GM10847 (cell line): ENCODE data around the gene ENOX2.

Experiments used
- POLR2A ChIP-seq: IDR thresholded peaks from 2 replicates; pipeline ENCODE4 v1.6.1; 2011; ENCODE audit not compliant: insufficient read length; ENCODE audit errors: extremely low read depth

ENOX2 gene

DNA sequence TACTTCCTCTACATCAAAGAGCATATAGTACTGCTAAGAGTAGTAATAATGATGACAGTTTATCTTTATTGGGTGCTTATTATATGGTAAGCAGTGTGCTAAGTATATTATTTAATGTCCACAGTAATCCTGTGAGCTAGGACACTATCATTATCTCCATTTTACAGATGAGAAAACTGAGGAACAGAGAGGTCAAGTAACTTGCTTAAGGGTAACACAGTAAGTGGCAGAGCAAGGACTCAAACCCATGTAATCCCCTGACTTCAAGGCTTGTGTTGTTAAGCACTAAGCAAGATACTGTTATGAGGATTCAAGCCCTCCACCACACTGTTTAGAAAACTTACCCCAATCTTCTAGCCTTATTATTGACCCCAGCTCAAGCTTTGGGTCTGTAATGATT is 202.4 kb downstream of the ENOX2 start:
- TF ChIP-seq POLR2A = no peak

DNA sequence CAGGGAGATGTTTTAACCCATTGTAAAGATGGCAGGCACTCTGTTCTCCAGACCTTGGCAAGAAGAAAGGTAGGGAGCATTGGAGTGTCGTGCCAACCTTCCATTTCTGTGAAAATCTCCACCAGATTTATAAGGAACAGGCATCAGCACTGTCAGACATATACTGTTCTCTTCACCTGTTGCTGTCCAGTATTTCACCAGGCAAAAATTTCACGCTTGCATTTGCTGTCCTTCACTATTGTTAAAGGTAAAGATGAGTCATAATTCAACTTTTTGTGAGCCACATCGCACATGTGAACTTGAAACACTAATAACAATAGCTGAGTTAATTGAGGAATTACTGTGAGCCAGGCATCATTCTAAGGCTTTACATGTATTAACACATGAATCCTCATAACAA is 203.4 kb downstream of the ENOX2 start:
- no peak for TF ChIP-seq POLR2A

DNA sequence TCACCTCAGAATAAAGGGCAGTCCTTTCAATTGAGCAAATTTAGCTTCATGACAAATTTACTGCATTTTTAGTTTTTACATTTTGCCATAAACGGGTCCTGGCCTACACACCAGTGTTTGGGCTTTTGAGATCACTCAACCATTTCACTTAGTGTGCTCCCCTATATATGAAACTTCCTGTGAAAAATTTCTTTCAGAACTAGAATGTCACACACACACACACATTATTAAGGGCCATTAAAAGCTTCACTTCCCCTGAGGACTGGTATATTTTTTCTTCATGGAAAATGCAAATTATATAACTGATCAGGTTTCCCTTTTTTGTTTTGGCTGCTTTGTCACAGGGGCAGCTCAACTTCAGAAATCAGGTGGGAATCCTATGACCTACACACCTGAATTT is 206.5 kb downstream of the ENOX2 start:
- no peak for TF ChIP-seq POLR2A

DNA sequence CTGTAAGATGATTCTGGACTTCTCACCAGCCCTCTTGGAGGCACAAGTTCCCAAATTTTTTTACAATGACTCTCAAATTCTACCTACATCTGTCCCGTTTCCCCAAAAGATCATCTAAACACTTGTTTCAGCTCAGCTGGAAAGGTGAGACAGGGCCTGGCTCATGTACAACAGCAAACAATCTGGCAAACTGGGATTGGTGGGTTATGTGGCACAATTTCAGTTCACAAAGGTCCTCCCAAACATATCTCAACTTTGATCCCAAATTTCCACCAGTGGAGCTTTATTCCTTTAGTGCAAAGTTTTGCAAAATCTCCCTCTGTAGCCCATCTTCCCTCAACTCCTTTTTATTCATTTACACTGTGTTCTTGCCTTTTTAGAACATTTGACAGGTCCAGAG is 207.1 kb downstream of the ENOX2 start:
- TF ChIP-seq POLR2A = no peak

DNA sequence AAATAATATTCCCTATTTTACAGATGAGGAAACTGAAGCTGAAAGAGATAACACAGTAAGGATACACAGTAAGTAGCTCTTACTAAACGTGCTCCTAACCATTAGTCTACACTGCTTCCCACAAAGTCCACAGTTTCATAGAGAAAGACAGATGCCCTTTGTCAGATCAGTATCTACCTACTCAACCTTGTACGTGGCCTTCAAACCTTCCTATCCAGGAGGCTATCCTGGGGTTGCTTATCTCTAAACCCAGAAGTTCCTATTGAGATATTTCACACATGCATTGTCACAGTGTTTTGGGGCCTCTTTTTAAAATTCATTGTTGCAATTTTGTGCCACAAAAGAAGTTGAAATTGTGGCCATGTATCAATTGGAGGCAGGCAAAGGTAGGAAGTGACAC is 208.0 kb downstream of the ENOX2 start:
- TF ChIP-seq POLR2A = no peak

DNA sequence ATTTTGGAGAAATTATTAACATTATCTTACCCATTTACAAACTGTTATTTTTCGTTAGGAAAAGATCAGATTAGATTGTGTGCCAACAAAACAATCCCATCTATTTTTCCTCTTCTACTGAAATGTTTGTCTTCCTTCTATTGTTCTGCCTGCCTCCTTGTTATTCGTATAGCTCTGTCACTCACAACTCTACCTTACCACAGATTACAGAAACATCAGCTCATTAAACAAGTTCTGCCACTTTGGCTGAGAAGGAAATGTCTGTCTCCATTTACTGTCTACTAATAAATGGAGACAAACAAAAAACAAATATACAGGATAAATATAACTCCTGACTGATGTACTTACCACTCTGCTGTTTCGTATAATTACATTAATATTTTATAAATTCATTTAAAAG is 211.4 kb downstream of the ENOX2 start:
- no peak for TF ChIP-seq POLR2A

DNA sequence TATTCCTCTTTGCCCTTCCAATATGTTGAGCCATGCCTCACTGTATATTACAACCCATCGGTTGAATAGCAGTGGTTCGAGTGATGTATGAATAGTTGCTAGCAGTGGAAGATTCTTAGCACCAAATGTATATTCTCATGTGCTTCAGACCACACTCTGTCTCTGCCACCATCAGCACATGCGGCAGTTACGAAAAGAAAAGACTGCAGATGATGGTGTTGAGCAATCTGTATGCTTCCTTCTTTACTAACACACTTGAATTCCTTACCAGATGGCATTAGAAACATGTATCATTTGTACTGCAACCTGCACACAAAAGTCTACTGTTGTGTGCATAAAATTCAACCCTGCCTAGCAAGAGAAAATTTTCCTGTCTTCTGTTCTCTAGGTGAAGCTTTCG is 214.6 kb downstream of the ENOX2 start:
- TF ChIP-seq POLR2A = no peak

DNA sequence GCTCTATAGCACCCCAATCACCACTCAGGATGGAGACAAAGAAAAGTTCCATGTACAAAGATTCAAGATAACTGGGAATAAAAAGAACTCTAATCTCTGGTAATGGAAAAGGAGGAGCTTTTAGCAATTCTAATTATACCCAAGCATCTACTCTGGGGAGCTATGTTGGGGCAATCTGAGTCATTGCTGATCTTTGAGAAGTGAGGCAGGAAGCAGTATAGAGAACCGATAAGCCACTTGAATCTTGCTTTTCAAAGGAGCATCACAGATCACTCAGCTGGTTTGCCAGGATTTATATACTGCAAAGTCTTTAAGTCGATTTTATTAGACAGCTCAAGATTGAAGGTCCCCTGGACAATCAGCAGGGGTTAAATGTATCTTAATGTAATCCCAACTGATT is 220.0 kb downstream of the ENOX2 start:
- TF ChIP-seq POLR2A = no peak

DNA sequence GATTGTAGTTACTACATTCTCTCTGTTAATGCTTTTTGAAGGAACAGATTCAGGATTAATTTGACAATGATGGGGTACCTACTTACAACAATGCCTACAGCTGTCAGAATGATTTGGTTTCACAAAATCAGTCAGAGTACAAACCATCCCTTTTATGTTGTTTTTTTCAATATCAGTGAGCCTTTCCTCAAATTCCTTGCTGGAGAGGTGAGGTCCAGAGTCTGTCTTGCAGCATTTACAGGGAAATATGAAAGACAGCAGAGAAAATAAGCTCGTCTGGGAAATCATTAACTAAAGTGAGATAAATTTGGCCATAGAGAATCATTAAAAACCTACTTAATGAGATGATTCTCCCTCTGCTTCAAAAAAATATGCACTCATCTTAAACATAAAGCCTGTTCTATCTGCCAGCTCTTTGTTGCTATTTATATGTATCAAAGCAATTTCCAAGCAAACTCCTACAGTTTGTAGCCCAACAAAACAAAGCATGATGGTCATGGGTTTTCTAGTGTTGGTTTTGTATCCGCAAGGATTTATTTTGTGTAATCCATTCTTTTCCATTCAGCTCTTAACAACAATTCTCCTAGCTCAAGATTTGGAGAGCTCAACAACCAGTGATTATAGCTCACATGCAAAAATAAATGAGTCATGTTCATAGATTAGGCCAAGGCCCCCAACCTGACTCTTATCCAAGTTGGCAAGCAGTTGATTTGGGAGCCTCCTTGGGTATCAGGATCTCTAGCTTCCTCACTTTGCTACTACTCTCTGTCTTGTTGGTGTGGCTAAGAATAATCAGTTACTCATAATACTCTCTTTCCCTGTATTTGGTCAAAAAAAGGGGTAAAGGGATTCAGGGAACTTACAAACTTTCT is 222.6 kb downstream of the ENOX2 start:
- TF ChIP-seq POLR2A = no peak

DNA sequence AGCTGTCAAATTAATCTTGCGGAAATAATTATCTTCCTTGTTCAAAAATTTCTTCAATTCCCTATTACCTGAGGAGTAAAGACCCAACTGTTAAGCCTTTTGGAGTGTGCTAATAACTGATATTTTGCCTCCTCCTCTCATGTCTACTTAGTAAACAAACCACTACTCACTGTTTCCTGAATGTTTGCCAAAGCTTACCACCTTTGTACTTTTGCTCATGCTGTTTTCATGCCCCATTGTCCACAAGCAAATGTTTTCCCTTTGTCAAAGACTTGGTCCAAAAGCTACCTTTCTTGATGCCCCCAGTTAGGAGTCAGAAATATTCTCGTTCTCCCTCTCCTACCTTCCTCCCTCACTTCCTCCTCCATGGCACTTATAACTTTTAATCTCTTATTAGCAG is 226.1 kb downstream of the ENOX2 start:
- no peak for TF ChIP-seq POLR2A

DNA sequence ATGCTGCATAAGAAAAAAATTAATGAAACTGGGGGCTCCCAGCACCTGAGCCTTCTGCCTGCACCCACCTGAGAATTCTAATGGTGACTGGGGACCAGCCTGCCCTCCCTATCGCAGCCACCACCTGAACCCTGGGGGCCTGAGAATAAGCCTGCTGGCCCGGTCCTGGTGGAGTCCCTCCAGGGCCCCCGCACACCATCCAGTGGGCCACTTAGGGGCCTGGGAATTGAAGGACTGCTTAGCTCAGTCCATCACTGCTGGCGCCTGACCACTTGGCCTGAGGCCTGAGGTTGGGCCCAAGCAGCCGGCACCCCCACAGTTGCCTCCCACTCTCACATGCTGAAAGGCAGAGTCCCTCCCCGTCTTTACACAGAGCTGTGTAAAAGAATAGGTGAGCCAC is 230.8 kb downstream of the ENOX2 start:
- no peak for TF ChIP-seq POLR2A

DNA sequence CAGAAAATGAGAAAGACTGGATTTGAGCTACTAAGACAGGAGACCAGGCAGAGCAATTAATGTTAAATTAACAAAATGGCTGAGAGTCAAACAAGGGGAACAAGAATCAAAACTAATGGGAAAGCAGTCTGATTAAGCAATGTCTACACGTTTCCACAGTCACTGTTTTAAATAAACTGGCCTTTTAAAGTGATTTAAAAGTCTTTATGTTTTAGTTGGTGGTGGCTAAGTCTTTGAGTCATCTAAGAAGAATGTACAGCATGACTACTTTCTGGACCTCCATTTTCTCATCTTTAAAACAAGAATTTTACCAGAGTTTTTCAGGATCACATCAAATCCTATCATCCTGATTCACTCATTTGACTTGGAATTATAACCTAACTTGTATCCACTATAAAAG is 233.8 kb downstream of the ENOX2 start:
- TF ChIP-seq POLR2A = no peak

DNA sequence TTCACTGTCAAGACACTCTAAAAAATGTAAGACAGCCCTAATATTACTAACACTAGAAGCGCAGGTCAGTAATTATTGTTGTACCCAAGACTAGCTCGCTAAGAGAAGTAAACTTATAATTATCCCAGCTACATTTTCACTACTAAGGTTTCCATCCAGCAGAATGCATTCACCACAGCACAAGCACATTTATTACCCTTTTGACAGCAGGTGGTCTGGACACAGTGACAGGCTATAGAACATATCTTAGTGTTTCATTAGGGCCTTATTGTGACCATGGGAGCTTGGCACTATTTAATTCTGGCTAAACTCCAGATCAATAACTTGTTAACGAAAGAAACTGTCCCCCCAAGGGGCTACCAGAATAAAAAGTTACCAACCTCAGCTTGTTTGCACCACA is 237.7 kb downstream of the ENOX2 start:
- TF ChIP-seq POLR2A = no peak

DNA sequence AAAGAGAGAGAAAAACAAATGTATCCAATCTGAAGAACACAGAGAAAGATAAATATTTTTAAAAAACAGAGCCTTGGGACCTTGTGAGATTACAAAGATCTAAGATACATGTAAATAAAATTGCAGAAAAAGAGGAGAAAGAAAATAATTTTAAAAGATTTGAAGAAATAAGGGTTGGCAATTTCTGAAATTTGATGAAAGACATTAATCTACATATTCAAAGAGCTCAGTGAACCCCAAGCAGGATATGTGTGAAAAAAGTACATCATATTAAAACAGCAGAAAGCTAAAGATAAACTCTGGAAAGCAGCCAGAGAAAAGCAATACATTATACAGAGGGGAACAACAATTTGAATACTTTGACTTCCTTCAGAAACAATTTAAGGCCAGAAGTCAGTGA is 244.7 kb downstream of the ENOX2 start:
- no peak for TF ChIP-seq POLR2A

DNA sequence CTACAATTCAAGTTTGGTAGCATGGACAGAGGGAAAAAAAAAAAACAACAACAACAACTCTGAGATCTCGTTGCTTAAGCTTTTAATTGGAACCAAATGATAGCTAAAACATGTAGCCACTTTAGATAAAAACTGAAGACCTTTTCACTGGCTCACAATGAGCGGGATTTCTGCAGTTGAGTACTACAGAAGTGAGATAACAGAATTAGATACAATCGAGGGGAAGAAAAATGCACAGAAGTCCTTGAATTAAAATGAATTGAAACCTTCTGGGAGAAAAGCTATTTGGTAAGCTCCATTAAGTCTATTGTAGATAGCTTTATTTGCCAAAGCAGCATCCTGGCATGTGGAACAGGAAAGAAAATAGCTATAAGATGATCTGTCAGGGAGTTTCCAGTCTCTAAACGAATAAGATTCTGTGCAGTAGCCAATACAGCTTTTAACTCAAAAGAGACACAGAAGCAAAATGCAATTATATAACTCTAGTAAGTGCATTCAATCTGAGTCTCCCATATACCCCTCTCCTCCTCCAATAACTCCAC is 248.5 kb downstream of the ENOX2 start:
- TF ChIP-seq POLR2A = no peak

DNA sequence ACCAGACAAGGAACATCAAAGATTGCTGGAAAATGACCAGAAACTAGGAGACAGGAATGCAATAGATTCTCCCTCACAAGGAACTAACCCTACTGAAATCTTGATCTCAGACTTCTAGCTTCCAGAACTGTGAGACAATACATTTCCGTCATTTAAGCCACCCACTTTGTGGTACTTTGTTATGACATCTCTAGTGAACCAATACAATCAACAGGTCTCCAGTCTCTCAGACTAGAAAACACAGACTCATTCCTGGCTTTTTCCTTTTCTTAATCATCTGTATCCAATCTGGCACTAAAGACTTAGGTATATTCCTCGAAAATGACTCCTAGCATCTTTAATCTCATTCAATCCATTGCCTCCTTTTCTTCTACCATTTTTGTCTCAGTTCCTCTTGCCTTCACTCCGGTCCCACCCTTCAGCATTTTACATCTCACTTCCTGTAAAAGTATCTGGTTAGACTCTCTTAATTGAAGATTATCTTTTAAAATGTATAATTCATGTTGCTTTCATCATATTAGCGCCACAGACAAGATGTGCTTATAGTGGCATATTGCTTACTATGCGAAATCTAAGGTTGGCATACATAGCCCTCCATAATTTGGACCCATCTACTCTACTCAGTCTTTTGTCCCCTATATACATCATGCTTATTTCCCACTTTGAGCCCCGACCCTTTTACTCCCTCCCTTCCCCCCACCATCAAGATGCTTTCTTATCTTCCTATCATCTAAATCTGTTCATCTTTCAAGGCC is 250.0 kb downstream of the ENOX2 start:
- no peak for TF ChIP-seq POLR2A
